Trophoblast cell (in vitro differentiated cells and primary cell): Measurements from ENCODE around the gene LDLRAD4.

Source experiments
- DNase-seq, 2 donors: peaks; one replicate each; pipeline ENCODE4 v3.0.0-alpha.2; 2016
- H2AFZ ChIP-seq: 2 replicates; pipeline ENCODE4 v1.6.1; 2013; ENCODE audit warnings: low read length, moderate library complexity, mild to moderate bottlenecking; ENCODE audit not compliant: insufficient read depth, poor library complexity
- H2AK5ac ChIP-seq: 2 replicates; pipeline ENCODE4 v1.6.1; 2013; ENCODE audit warnings: mild to moderate bottlenecking, low read length
- H2BK120ac ChIP-seq: 2 replicates; pipeline ENCODE4 v1.6.1; 2013; ENCODE audit warnings: low read length, mild to moderate bottlenecking, moderate library complexity; ENCODE audit not compliant: insufficient read depth, poor library complexity
- H2BK12ac ChIP-seq: 2 replicates; pipeline ENCODE4 v1.6.1; 2013; ENCODE audit warnings: mild to moderate bottlenecking, low read length, moderate library complexity
- H2BK5ac ChIP-seq: 2 replicates; pipeline ENCODE4 v1.6.1; 2013; ENCODE audit warnings: low read length, low read depth, moderate library complexity, mild to moderate bottlenecking; ENCODE audit not compliant: poor library complexity
- H3K14ac ChIP-seq: 2 replicates; pipeline ENCODE4 v1.6.1; 2013; ENCODE audit warnings: mild to moderate bottlenecking, low read length
- H3K18ac ChIP-seq: 2 replicates; pipeline ENCODE4 v1.6.1; 2013; ENCODE audit warnings: mild to moderate bottlenecking, low read length
- H3K23ac ChIP-seq: 2 replicates; pipeline ENCODE4 v1.6.1; 2013; ENCODE audit warnings: low read length
- H3K27ac ChIP-seq: 2 replicates; pipeline ENCODE4 v1.5.1; 2013; ENCODE audit warnings: low read depth, mild to moderate bottlenecking, inconsistent platforms, low read length, moderate library complexity
- H3K27me3 ChIP-seq: 2 replicates; pipeline ENCODE4 v1.6.1; 2013; ENCODE audit warnings: inconsistent platforms, mild to moderate bottlenecking, low read length, moderate library complexity; ENCODE audit not compliant: insufficient read depth
- H3K36me3 ChIP-seq, 2 experiments: 1 replicate in 1 of 2; 2 replicates in 1 of 2; pipeline ENCODE4 v1.6.1; 2013; ENCODE audit warnings: low read length in 2 of 2, mild to moderate bottlenecking in 2 of 2, moderate library complexity in 1 of 2; ENCODE audit not compliant: insufficient read depth in 2 of 2, control insufficient read depth in 1 of 2
- H3K4ac ChIP-seq: 2 replicates; pipeline ENCODE4 v1.6.1; 2013; ENCODE audit warnings: low read depth, mild to moderate bottlenecking, low read length, moderate library complexity
- H3K4me1 ChIP-seq, 2 experiments: 1 replicate in 1 of 2; 2 replicates in 1 of 2; pipeline ENCODE4 v1.6.1; 2013; ENCODE audit warnings: low read length in 2 of 2, mild to moderate bottlenecking in 2 of 2, moderate library complexity in 1 of 2; ENCODE audit not compliant: insufficient read depth in 2 of 2, control insufficient read depth in 1 of 2
- H3K4me2 ChIP-seq: 2 replicates; pipeline ENCODE4 v1.6.1; 2013; ENCODE audit warnings: inconsistent platforms, mild to moderate bottlenecking, low read length, moderate library complexity
- H3K4me3 ChIP-seq: 2 replicates; pipeline ENCODE4 v1.5.1; 2013; ENCODE audit warnings: mild to moderate bottlenecking, low read depth, low read length, inconsistent platforms
- H3K79me1 ChIP-seq: one replicate; pipeline ENCODE4 v1.6.1; 2013; ENCODE audit warnings: low read length
- H3K79me2 ChIP-seq: 2 replicates; pipeline ENCODE4 v1.6.1; 2013; ENCODE audit warnings: low read length, mild to moderate bottlenecking; ENCODE audit not compliant: control insufficient read depth, insufficient read depth, poor library complexity
- H3K9ac ChIP-seq: 2 replicates; pipeline ENCODE4 v1.6.1; 2013; ENCODE audit warnings: mild to moderate bottlenecking, low read length
- H3K9me3 ChIP-seq: 2 replicates; pipeline ENCODE4 v1.6.1; 2013; ENCODE audit warnings: low read depth, mild to moderate bottlenecking, control low read depth, inconsistent platforms, low read length; ENCODE audit not compliant: insufficient read depth
- H4K12ac ChIP-seq: 2 replicates; pipeline ENCODE4 v1.6.1; 2013; ENCODE audit warnings: low read depth, mild to moderate bottlenecking, low read length, moderate library complexity
- H4K8ac ChIP-seq: 2 replicates; pipeline ENCODE4 v1.6.1; 2013; ENCODE audit warnings: low read depth, mild to moderate bottlenecking, low read length, moderate library complexity
- H4K91ac ChIP-seq: one replicate; pipeline ENCODE4 v1.6.1; 2013; ENCODE audit warnings: low read depth, mild to moderate bottlenecking, low read length, moderate library complexity
- WGBS: extraction: QIAGEN DNeasy Blood & Tissue Kit; methylation state at CpG from one replicate; pipeline ENCODE4 v1.1.7; 2013; ENCODE audit warnings: missing lambda C conversion rate; ENCODE audit not compliant: insufficient read length, insufficient coverage; ENCODE audit errors: extremely low coverage; 5-methylcytosine and 5-hydroxymethylcytosine counted together

LDLRAD4 gene

DNA sequence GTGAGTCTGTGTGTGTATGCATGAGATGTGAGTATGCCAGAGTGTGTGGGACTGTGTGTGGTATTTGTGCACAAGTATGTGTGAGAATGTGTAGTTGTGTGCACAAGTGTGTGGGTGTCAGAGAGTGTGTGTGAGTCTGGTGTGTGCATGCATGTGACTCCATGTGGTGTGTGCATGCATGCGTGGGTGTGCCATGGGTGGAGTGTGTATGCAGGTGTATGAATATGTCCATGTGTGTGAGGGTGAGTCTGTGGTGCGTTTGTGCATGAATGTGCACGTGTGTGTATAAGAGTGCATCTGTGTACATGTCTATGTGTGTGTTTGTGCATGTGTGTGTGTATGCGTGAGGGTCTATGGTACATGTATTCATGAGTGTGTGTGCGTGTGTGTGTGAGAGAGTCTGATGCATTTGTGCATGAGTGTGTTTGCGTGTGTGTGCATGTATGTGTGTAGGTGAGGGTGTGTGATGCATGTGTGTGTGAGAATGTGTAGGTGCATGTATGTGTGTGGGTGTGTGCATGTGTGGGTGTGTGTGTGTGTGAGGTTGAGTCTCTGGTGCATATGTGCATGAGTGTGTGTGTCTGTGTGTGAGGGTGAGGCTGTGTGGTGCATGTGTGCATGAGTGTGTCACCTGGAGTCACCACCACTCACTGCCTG lies 226.8 kb downstream of the LDLRAD4 start:
- Histone ChIP-seq H4K8ac (no peak overlapping the region), H2AK5ac (no peak overlapping the region), H3K14ac (no peak overlapping the region), H2BK120ac (no peak overlapping the region), H3K36me3 (no peaks in the 10 kb centered on the region), H3K79me2 (no peaks in the 10 kb centered on the region), H3K4me1 (peaks cover 2 to 5% of the 10 kb centered on the region in 2 experiments), H2AFZ (no peak overlapping the region), H3K4ac (no peak overlapping the region), H2BK5ac (no peak overlapping the region), H3K4me3 (peak overlapping the region; percentile 58), H3K23ac (no peak overlapping the region), H3K9ac (no peak overlapping the region), H2BK12ac (no peak overlapping the region), H3K27me3 (no peaks in the 10 kb centered on the region), H3K27ac (no peak overlapping the region), H3K79me1 (no peaks in the 10 kb centered on the region), H3K18ac (no peak overlapping the region), H4K12ac (no peak overlapping the region), H4K91ac (no peak overlapping the region), H3K4me2 (no peak overlapping the region), H3K9me3 (peaks cover 3% of the 10 kb centered on the region)
- DNase-seq: no peak
- no CpG with 5 or more reads among the region's 6 CpGs for WGBS

DNA sequence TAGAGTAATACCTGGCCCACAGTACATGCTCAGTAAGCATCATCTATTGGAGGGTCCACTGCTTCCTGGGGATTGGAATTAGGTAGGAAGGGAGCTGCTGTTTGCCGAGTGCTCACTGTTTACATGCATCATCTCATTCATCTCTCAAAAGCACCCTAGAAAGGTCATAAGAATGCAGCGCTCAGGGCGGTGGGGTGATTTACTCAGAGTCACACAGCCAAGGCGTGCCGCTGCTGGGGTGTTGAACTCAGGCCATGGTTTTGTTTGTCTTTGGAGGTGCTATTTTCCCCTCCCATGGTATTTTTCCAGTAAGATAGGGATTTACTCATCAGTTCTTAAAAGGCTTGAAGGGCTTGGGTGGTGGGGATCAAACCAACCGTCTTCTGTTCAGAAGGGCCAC lies 227.5 kb downstream of the LDLRAD4 start:
- H3K27ac ChIP-seq: no peak overlapping the region
- H2AK5ac ChIP-seq: no peak overlapping the region
- H3K23ac ChIP-seq: no peak overlapping the region
- no peak overlapping the region for H2BK12ac ChIP-seq
- H3K14ac ChIP-seq: no peak overlapping the region
- no peaks in the 10 kb centered on the region for H3K79me1 ChIP-seq
- peaks cover 3% of the 10 kb centered on the region for H3K9me3 ChIP-seq
- H2BK5ac ChIP-seq: no peak overlapping the region
- H2BK120ac ChIP-seq: no peak overlapping the region
- H4K8ac ChIP-seq: no peak overlapping the region
- H3K27me3 ChIP-seq: no peaks in the 10 kb centered on the region
- no peak overlapping the region for H3K4me3 ChIP-seq
- H3K36me3 ChIP-seq: no peaks in the 10 kb centered on the region
- H3K18ac ChIP-seq: no peak overlapping the region
- no peak overlapping the region for H3K4me2 ChIP-seq
- peaks cover 2 to 5% of the 10 kb centered on the region in 2 experiments for H3K4me1 ChIP-seq
- H4K12ac ChIP-seq: no peak overlapping the region
- DNase-seq: no peak
- H3K79me2 ChIP-seq: no peaks in the 10 kb centered on the region
- no peak overlapping the region for H2AFZ ChIP-seq
- H3K4ac ChIP-seq: no peak overlapping the region
- WGBS: no CpG with 5 or more reads among the region's 6 CpGs
- no peak overlapping the region for H3K9ac ChIP-seq
- H4K91ac ChIP-seq: no peak overlapping the region

DNA sequence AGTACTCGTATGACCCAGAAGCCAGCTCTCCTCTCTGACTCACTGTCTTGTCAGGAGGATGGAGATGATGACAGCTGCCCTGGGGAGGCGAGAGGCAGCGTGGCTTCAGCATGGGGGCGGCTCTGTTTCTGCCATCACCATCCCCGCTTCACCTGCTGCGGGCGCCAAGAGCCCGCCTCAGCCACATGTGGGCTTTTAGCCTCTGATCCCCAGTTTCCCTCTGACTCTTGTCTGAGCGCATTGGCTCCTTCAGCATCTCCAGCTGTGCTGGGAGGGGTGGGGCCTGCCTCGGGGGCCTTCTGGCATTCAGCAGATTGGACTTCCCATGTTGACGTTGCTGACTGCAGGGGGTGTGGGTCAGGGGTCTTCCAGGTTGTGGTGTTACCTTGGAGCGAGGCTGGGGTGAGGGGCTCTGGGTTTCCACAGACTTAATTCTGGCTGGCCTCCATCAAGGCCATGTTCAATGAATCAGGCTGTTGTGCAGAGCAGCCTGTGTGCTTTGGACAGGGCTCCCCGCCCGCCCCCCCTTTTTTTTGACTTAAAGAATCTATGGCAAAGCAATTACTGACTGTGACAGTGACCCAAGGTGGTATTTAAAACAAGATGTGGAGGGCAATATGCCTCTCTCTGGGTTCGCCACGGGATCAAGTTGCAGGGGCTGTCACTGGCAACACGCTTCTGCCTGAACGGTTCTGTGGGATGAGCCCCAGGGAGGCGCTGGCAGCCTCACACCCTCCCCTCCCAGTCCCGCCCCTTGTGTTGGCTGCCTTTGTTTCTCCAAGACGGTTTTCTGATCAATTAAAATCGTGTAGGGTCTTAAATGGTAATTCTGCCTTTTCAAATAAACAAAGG lies 228.3 kb downstream of the LDLRAD4 start:
- H4K91ac ChIP-seq: no peak overlapping the region
- H3K27me3 ChIP-seq: no peaks in the 10 kb centered on the region
- H2AFZ ChIP-seq: no peak overlapping the region
- H3K9ac ChIP-seq: no peak overlapping the region
- no peak overlapping the region for H3K4me2 ChIP-seq
- H3K79me2 ChIP-seq: no peaks in the 10 kb centered on the region
- no peak overlapping the region for H2AK5ac ChIP-seq
- no peak overlapping the region for H3K23ac ChIP-seq
- H4K8ac ChIP-seq: no peak overlapping the region
- H2BK120ac ChIP-seq: no peak overlapping the region
- H3K14ac ChIP-seq: no peak overlapping the region
- peaks cover 3% of the 10 kb centered on the region for H3K9me3 ChIP-seq
- H2BK5ac ChIP-seq: no peak overlapping the region
- H3K4me1 ChIP-seq: peaks cover 3 to 5% of the 10 kb centered on the region in 2 experiments
- no peak overlapping the region for H3K4ac ChIP-seq
- H3K27ac ChIP-seq: no peak overlapping the region
- peak; percentile 88 to 97 for DNase-seq
- no peak overlapping the region for H4K12ac ChIP-seq
- H3K36me3 ChIP-seq: no peaks in the 10 kb centered on the region
- H3K4me3 ChIP-seq: no peak overlapping the region
- H3K79me1 ChIP-seq: no peaks in the 10 kb centered on the region
- H3K18ac ChIP-seq: no peak overlapping the region
- no peak overlapping the region for H2BK12ac ChIP-seq
- no CpG with 5 or more reads among the region's 22 CpGs for WGBS

DNA sequence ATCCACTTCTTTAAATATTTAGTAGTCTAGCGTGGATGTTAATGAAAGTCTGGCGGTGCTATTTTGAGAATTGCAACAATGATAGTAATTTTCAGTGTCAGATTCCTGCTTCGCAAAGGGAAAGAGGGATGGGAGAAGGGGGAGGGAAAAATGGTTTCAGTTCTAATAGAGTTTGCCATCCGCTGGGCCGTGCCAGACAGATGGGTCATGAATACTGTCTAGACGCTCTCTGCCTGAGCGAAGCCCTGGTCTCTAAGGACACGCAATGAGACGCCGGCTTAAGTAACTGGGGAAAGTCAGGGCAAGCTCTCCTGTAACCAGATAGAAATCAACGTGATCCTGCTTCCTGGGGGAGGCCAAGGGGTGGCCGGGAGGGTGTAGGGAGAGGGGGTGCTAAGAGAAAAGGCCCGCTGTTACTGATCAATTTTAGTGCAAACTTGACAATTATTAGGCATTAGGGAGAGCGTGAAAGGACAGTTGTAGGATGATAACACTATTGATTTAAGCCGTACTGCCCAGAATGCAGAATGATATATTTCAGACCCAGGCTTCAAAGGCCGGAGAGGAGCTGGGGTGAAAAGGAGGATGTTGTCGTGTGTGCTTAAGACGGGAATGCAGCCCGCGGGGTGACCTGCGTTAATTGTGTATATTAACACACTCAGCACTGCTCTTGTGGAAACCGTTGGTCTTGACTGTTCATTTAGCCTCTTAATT lies 229.2 kb downstream of the LDLRAD4 start:
- Histone ChIP-seq H3K9me3 (peaks cover 3% of the 10 kb centered on the region), H2BK5ac (no peak overlapping the region), H3K4me3 (no peak overlapping the region), H3K79me2 (no peaks in the 10 kb centered on the region), H2BK12ac (no peak overlapping the region), H4K8ac (no peak overlapping the region), H4K91ac (no peak overlapping the region), H3K27me3 (no peaks in the 10 kb centered on the region), H3K9ac (no peak overlapping the region), H3K36me3 (no peaks in the 10 kb centered on the region), H2BK120ac (no peak overlapping the region), H2AK5ac (no peak overlapping the region), H4K12ac (no peak overlapping the region), H3K14ac (no peak overlapping the region), H2AFZ (no peak overlapping the region), H3K27ac (peak overlapping the region; percentile 16), H3K23ac (no peak overlapping the region), H3K4me2 (no peak overlapping the region), H3K79me1 (no peaks in the 10 kb centered on the region), H3K18ac (no peak overlapping the region), H3K4ac (no peak overlapping the region), H3K4me1 (peaks cover 7 to 8% of the 10 kb centered on the region in 2 experiments)
- DNase-seq: peak; percentile 95
- no CpG with 5 or more reads among the region's 22 CpGs for WGBS
